ENCODE results near the gene IL1RAPL1. TPM values are rescaled to one million over a fixed set of nuclear protein-coding genes. Genes with fewer than 3 reads are reported as not detected.

IL1RAPL1 gene
- total RNA-seq, 4 donors from 2014 or later: 8.2 to 10.9 (median 8.8) TPM

GRCh38 chrX:29581223-29581622, 994.0 kb downstream of the IL1RAPL1 start:
- DNase-seq (ENCODE audit: low spot score in 2 of 2): no peak
- no peaks in the 10 kb centered on the region for H3K36me3 ChIP-seq
- H3K4me3 ChIP-seq: no peak overlapping the region
- H3K27ac ChIP-seq: no peak overlapping the region
- H3K9me3 ChIP-seq: no peaks in the 10 kb centered on the region
- no peaks in the 10 kb centered on the region for H3K27me3 ChIP-seq
- no peaks in the 10 kb centered on the region for H3K4me1 ChIP-seq
- no peak for TF ChIP-seq EP300 (IDR thresholded peaks at IDR 0.05)
- TF ChIP-seq CTCF (IDR thresholded peaks at IDR 0.05): no peak
- no peak for TF ChIP-seq POLR2A (IDR thresholded peaks at IDR 0.05)
- 71 to 96% methylated on average over 2 of the region's 2 CpGs for WGBS, 2 donors

GRCh38 chrX:29587107-29587506, 999.9 kb downstream of the IL1RAPL1 start:
- Histone ChIP-seq H3K27me3 (no peaks in the 10 kb centered on the region), H3K36me3 (no peaks in the 10 kb centered on the region), H3K9me3 (no peaks in the 10 kb centered on the region), H3K27ac (no peak overlapping the region), H3K4me1 (no peaks in the 10 kb centered on the region), H3K4me3 (no peak overlapping the region)
- no peak for TF ChIP-seq CTCF (IDR thresholded peaks at IDR 0.05)
- no peak for TF ChIP-seq POLR2A (IDR thresholded peaks at IDR 0.05)
- TF ChIP-seq EP300 (IDR thresholded peaks at IDR 0.05): no peak
- no peak for DNase-seq (ENCODE audit: low spot score in 2 of 2)
- WGBS, 2 donors: 58 to 84% methylated on average over 2 of the region's 2 CpGs

- TF ChIP-seq POLR2A (IDR thresholded peaks at IDR 0.05): no peak
- TF ChIP-seq EP300 (IDR thresholded peaks at IDR 0.05): no peak
- TF ChIP-seq CTCF (IDR thresholded peaks at IDR 0.05): no peak
- Histone ChIP-seq H3K4me1 (no peaks in the 10 kb centered on the region), H3K9me3 (peaks cover 0 to 3% (median 0%) of the 10 kb centered on the region in 4 donors), H3K27me3 (no peaks in the 10 kb centered on the region), H3K4me3 (no peak overlapping the region), H3K36me3 (no peaks in the 10 kb centered on the region), H3K27ac (no peak overlapping the region)
- no peak for DNase-seq (ENCODE audit: low spot score in 2 of 2)
- 79 to 94% methylated on average over 3 of the region's 3 CpGs for WGBS, 2 donors
Observed at GRCh38 chrX:29590921-29591320, 1003.7 kb downstream of the IL1RAPL1 start.

GRCh38 chrX:29604381-29604780, 1017.1 kb downstream of the IL1RAPL1 start:
- H3K4me3 ChIP-seq: no peak overlapping the region
- H3K27ac ChIP-seq: no peak overlapping the region
- H3K36me3 ChIP-seq: no peaks in the 10 kb centered on the region
- H3K27me3 ChIP-seq: no peaks in the 10 kb centered on the region
- no peaks in the 10 kb centered on the region for H3K9me3 ChIP-seq
- 90 to 95% methylated on average over 7 of the region's 7 CpGs for WGBS, 2 donors
- DNase-seq (ENCODE audit: low spot score in 2 of 2): no peak
- no peaks in the 10 kb centered on the region for H3K4me1 ChIP-seq
- no peak for TF ChIP-seq POLR2A (IDR thresholded peaks at IDR 0.05)

- no peaks in the 10 kb centered on the region for H3K4me1 ChIP-seq
- 43 to 68% methylated on average over 3 of the region's 3 CpGs for WGBS, 2 donors
- TF ChIP-seq EP300 (IDR thresholded peaks at IDR 0.05) (no peak), POLR2A (IDR thresholded peaks at IDR 0.05) (no peak), CTCF (IDR thresholded peaks at IDR 0.05) (no peak)
- no peaks in the 10 kb centered on the region for H3K9me3 ChIP-seq
- H3K36me3 ChIP-seq: no peaks in the 10 kb centered on the region
- H3K27ac ChIP-seq: no peak overlapping the region
- peaks cover 0 to 7% of the 10 kb centered on the region in 2 donors for H3K27me3 ChIP-seq
- H3K4me3 ChIP-seq: no peak overlapping the region
- DNase-seq (ENCODE audit: low spot score in 2 of 2): no peak
Observed at GRCh38 chrX:29617276-29617675, 1030.0 kb downstream of the IL1RAPL1 start.

- Histone ChIP-seq H3K4me1 (no peaks in the 10 kb centered on the region), H3K27ac (no peak overlapping the region), H3K4me3 (no peak overlapping the region), H3K9me3 (no peaks in the 10 kb centered on the region), H3K36me3 (no peaks in the 10 kb centered on the region), H3K27me3 (peaks cover 0 to 7% of the 10 kb centered on the region in 2 donors)
- 53 to 68% methylated on average over 4 of the region's 4 CpGs for whole genome bisulfite sequencing, 2 donors
- no peak for TF ChIP-seq POLR2A (IDR thresholded peaks at IDR 0.05)
- no peak for TF ChIP-seq CTCF (IDR thresholded peaks at IDR 0.05)
- TF ChIP-seq EP300 (IDR thresholded peaks at IDR 0.05): no peak
- no peak for DNase-seq (ENCODE audit: low spot score in 2 of 2)
Observed at GRCh38 chrX:29617725-29618124, 1030.5 kb downstream of the IL1RAPL1 start.

Measured in tibial nerve (tissue), 4 donors.